HPDE6-E6E7 (cell line): ENCODE results near the gene ZNF592.

Experiments
- DNase-seq: peaks from one replicate; pipeline ENCODE4 v3.0.0; 2011; ENCODE audit warnings: missing footprints; ENCODE audit errors: extremely low spot score

Gene ZNF592

DNA sequence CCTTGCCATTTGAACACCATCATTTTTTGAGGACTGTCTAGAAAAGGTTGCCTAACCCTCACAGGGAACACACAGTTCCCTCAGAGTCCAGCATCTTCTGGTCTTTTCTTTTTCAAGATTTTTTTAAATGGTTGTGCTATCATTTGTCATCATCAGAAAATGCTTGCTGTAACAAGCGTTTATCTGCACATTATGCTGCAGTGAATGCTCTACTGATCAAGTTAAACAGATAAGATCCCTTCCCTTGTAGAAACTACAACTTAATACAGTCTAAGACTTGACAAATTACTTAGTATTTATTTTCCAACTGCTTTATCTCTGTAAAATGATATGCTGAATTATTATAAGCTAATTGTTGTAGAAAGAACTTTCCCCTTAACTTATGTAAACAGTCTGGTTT lies 56.8 kb downstream of the ZNF592 start:
- no peak for DNase-seq

- no peak for DNase-seq
These were observed 58.8 kb downstream of the ZNF592 start for GRCh38 chr15:84807228-84807627.

DNA sequence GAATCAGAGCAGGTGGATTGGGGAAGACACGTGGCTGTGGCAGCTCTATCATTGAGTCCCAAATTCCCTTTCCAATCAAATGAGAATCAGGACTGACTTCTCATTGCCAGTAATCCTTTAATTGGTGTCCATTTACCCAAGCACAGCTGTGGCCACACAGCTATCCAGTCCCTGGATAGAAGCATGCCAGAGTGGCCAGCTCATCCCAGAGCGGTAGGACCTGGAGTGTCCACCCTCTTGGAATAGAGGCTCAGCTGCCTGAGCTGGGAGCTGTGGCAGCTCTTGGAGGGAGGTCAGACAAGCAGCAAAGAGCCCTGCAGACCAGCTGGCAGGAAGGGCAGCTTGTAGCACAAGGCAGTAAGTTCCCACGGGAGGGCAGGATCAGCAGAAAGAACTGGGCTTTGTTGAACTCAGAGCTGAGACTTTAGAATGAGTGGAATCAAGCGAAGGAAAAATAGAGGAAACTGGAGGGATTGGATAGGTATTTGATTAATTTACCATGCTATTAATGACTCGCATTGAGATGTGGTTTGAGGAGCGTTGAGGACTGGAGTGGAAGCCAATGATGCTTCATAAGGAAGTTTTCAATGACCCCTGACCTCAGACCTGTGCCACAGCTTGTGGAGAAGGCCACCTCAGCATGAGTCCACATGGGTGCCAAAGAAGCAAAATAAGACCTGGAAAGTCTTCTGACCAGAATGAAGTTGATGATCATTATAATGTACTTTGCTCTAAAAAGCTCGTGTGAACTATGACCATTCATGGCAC lies 61.9 kb downstream of the ZNF592 start:
- no peak for DNase-seq

DNA sequence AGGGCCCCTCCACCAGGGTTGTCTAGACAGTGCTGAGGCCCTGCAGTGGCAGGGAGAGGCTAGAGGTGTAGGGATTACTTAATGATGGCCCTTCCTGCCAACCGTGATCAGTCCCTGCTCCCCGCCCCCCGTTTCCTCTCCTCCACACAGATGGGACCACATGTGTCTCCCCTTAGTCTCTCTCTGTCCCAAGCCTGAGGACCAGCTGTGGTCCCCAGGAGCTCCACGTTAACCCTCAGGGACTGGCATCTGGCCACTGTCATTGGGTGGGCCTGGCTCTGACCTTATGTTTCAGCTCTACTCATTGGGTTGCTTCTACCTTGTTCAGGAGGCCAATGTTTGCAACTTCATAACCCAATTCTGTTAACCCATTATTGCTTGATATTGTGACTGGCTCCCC lies 62.8 kb downstream of the ZNF592 start:
- DNase-seq: no peak

GRCh38 chr15:84811828-84812227 lies 63.4 kb downstream of the ZNF592 start:
- DNase-seq: no peak

DNA sequence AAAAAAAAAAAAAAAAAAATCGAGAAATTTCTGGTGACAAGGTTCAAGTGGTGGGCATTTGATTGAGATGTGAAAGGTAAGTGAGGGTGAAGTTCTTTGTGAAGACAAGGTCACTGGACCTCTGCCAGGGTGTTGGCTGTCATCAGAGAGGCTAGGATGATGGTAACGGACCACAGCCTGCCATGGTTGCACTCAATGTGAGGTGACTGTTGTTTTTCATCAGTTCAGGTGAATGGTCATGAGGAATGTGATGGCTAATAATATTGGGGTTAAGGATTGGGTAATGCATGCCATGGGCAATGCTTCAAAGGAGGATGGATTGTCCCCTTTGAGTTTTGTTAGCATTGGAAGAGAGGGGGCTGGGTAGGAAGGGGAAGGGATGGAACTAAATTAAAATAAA lies 64.5 kb downstream of the ZNF592 start:
- DNase-seq: no peak

DNA sequence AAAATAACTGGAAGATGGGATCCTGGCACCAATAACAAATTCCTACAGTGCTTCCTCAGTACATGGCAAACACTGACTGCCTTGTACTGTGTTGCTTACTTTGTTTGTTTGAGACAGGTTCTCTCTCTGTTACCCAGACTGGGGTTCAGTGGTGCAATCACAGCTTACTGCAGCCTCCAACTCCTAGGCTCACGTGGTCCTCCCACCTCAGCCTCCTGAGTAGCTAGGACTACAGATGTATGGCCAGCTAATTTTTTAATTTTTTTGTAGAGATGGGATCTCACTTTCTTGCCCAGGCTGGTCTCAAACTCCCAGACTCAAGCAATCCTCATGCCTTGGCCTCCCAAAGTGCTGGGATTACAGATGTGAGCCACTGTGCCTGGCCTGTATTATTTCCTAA lies 65.0 kb downstream of the ZNF592 start:
- DNase-seq: no peak

GRCh38 chr15:84813931-84814330 lies 65.5 kb downstream of the ZNF592 start:
- no peak for DNase-seq

- DNase-seq: no peak
These were observed 66.5 kb downstream of the ZNF592 start for GRCh38 chr15:84814916-84815315.

GRCh38 chr15:84816694-84817465 lies 68.5 kb downstream of the ZNF592 start, which contains the start of gene ALPK3:
ALPK3 (plus strand) TSS chr15:84817356; CDS start chr15:84817453, 97 bp downstream.
- DNase-seq: no peak

GRCh38 chr15:84817466-84818081 lies 69.2 kb downstream of the ZNF592 start:
- no peak for DNase-seq

DNA sequence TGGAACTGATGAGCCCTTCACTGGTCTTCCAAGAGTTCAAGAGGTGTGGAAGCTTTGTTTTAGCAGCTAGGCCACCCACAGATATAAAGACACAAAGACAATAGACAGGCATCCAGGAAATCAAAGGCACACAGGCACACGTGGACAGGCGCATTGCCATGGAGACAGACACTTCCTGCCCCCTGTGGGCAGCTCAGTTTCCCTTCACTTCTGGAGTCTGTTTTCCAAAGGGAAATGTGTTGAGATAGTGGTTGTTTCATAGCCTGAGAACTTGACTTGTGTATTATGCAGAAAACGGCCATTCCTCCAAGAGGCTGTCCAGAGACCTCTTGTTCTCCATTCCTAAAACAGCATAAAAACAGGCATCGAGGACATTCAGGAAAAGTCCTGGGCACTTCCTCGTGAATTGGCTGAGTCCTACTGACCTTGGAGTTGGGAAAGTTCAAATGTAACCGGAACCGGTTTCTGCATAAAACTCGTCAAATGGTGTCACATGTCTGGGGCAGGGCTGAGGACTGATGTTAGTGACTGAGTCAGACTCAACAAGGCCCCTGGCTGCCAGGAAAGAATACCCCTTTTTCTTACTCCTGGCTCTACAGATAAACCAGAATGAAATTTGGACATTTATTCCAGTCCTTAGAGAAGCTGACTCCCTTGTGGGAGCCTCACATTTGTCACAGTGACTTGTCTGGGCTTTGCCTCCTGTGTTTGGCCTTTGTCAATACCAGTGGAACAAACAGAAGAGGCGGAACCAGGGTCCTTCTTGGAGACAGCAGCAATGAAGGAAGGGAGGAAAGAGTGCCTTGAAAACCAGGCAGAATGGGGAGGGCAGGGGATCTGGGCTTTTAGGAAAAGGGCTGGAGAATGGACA lies 70.1 kb downstream of the ZNF592 start:
- no peak for DNase-seq

DNA sequence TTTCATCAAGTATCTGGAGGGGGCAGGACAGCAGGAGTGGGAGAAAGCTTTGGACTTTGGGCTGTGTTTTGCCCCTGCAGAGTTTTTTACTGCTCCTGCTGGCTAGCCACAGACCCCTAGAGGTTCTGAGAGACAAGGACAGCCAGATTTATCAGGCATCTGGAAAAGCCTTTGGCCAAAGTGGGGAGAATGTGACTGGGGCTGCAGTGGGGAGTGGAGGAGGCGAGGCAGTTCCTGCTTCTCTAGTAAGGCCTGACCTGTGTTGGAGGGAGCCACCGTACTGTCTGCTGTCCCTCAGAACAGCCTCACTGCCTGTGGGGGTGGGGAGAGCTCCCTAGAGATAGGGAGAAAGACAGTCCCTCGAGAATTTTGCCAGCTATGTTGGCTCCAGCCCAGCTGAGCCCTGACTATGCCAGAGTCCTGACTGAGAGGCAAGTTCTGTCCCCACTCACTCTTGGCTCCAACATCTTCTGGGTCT lies 70.9 kb downstream of the ZNF592 start:
- DNase-seq: no peak

DNA sequence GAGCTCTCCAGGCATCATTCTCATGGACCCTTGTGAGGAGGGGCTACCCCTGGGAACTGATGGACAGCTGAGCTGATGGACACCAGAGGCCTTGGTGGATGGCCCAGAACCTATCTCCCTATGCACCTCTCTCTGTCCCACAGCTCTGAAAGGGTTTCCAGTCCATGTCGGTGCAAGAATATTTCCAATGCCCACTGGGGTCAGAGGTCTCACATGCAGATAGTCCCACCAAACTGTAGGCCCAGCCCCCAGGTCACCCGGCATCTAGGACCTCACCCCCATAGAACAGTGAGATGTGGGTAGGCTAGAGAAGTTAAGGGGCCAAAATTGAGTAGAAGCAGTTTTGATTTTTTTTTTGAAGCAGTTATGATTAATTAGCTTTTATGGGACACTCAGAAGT lies 71.4 kb downstream of the ZNF592 start:
- DNase-seq: no peak

- DNase-seq: no peak
These were observed 73.2 kb downstream of the ZNF592 start for GRCh38 chr15:84821501-84822021.

DNA sequence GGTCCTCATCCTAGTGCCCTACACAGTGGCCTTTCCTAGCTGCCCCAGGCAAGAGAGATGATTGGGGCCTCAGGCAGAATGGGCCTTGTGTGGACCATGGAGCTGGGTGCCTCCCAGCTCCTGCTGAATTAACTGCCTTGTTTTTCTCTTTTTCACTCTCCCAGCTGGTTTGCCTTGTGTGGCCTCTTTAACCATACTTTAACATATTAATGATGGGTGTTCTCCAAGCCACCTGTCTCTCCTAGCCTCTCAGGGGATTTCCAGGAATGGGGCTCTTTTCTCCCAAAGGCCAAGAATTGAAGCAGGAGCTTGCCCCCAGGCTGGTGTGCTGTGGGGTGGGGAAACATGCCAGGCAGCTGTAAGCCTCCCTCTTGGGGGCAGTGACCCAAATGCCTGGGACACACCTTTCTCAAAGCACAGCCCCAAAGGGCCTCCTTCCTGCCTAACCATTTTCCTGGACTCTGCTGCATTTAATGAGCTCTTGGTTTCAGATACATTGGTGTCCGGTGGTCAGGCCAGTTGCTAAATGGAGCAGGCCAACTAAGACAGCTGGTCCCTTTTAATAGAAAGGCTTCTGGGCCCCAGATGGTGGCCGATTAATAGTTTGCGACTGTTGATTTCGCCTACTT lies 74.4 kb downstream of the ZNF592 start:
- DNase-seq: no peak

GRCh38 chr15:84823282-84823878 lies 75.0 kb downstream of the ZNF592 start:
- DNase-seq: no peak

GRCh38 chr15:84824260-84825007 lies 76.0 kb downstream of the ZNF592 start:
- no peak for DNase-seq

- DNase-seq: peak; percentile 59
These were observed 78.0 kb downstream of the ZNF592 start for GRCh38 chr15:84826369-84826823.

- DNase-seq: no peak
These were observed 78.9 kb downstream of the ZNF592 start for GRCh38 chr15:84827246-84827645.
